ENCODE measurements around the gene TRAPPC12.

The TRAPPC12 gene

GRCh38 chr2:3387011-3387410, 7.5 kb downstream of the TRAPPC12 start:
- DNase-seq (ENCODE audit: low read depth, low spot score): no peak
- in situ Hi-C loops (cut with HindIII; ENCODE audit: low sequenced_read_pairs): no loop called here
- no peak for TF ChIP-seq CTCF (IDR thresholded peaks at IDR 0.05; ENCODE audit: low read depth, low read length)
- H3K4me3 ChIP-seq (ENCODE audit: low read depth, low read length): no peak overlapping the region

GRCh38 chr2:3387644-3388411, 8.3 kb downstream of the TRAPPC12 start:
- no peak for DNase-seq (ENCODE audit: low read depth, low spot score)
- TF ChIP-seq CTCF (IDR thresholded peaks at IDR 0.05; ENCODE audit: low read depth, low read length): no peak
- H3K4me3 ChIP-seq (ENCODE audit: low read depth, low read length): no peak overlapping the region
- in situ Hi-C loops (cut with HindIII; ENCODE audit: low sequenced_read_pairs): no loop called here

GRCh38 chr2:3388412-3388738, 8.9 kb downstream of the TRAPPC12 start:
- TF ChIP-seq CTCF (IDR thresholded peaks at IDR 0.05; ENCODE audit: low read depth, low read length): no peak
- in situ Hi-C loops (cut with HindIII; ENCODE audit: low sequenced_read_pairs): no loop called here
- no peak for DNase-seq (ENCODE audit: low read depth, low spot score)
- H3K4me3 ChIP-seq (ENCODE audit: low read depth, low read length): no peak overlapping the region

GRCh38 chr2:3389193-3389592, 9.7 kb downstream of the TRAPPC12 start:
- DNase-seq (ENCODE audit: low read depth, low spot score): no peak
- in situ Hi-C loops (cut with HindIII; ENCODE audit: low sequenced_read_pairs): no loop called here
- no peak for TF ChIP-seq CTCF (IDR thresholded peaks at IDR 0.05; ENCODE audit: low read depth, low read length)
- no peak overlapping the region for H3K4me3 ChIP-seq (ENCODE audit: low read depth, low read length)

GRCh38 chr2:3390041-3390440, 10.5 kb downstream of the TRAPPC12 start:
- H3K4me3 ChIP-seq (ENCODE audit: low read depth, low read length): no peak overlapping the region
- TF ChIP-seq CTCF (IDR thresholded peaks at IDR 0.05; ENCODE audit: low read depth, low read length): no peak
- in situ Hi-C loops (cut with HindIII; ENCODE audit: low sequenced_read_pairs): no loop called here
- DNase-seq (ENCODE audit: low read depth, low spot score): no peak

GRCh38 chr2:3392216-3392615, 12.7 kb downstream of the TRAPPC12 start:
- H3K4me3 ChIP-seq (ENCODE audit: low read depth, low read length): no peak overlapping the region
- in situ Hi-C loops (cut with HindIII; ENCODE audit: low sequenced_read_pairs): no loop called here
- no peak for TF ChIP-seq CTCF (IDR thresholded peaks at IDR 0.05; ENCODE audit: low read depth, low read length)
- no peak for DNase-seq (ENCODE audit: low read depth, low spot score)

Data from astrocyte of the spinal cord (primary cell).